Right renal cortex interstitium (tissue), 3 donors: ENCODE measurements around the gene CROCC. TPM values are rescaled to one million over a fixed set of nuclear protein-coding genes. Genes with fewer than 3 reads are reported as not detected.
"Not testable (repeated sequence)": the region's sequence is repeated elsewhere in the genome, so short reads cannot be mapped to it uniquely, and the experiment has no call there.

Experiments used
- DNase-seq, 3 donors: peaks; one replicate each; pipeline ENCODE4 v3.0.0-alpha.2; 2013; ENCODE audit warnings: low read depth in 3 of 3, low spot score in 2 of 3
- polyA plus RNA-seq, 3 donors: library from polyadenylated mRNA; unstranded; fragments of 120-200 nt; gene quantifications; one replicate each; pipeline ENCODE4 v1.2.1, GENCODE V29; 2013; ENCODE audit not compliant: insufficient read length in 3 of 3

Gene CROCC
- polyA plus RNA-seq, result 10 to 100 TPM; 21.4 to 27.8 (median 25.0) TPM

GRCh38 chr1:16921391-16922185 lies at the start of gene CROCC:
TSS of gene CROCC (plus strand) at chr1:16921931. CDS start at chr1:16922019, 88 bp downstream.
- DNase-seq, result peak in 2 of 3 donors; percentile 58 to 75

- not testable (repeated sequence) for DNase-seq
Measured at GRCh38 chr1:16872152-16873075, 49.3 kb upstream of the CROCC start.

GRCh38 chr1:16873076-16873879 lies 48.5 kb upstream of the CROCC start:
- DNase-seq, result not testable (repeated sequence)

GRCh38 chr1:16874968-16875765 lies 46.6 kb upstream of the CROCC start:
- DNase-seq, result not testable (repeated sequence)

- not testable (repeated sequence) for DNase-seq
Measured at GRCh38 chr1:16881742-16882141, 40.0 kb upstream of the CROCC start.

- DNase-seq, result no peak
Measured at GRCh38 chr1:16882986-16883385, 38.7 kb upstream of the CROCC start.

GRCh38 chr1:16884487-16884886 lies 37.2 kb upstream of the CROCC start:
- DNase-seq, result not testable (repeated sequence)

GRCh38 chr1:16886860-16887605 lies 34.7 kb upstream of the CROCC start:
- DNase-seq, result no peak

GRCh38 chr1:16888860-16889816 lies 32.6 kb upstream of the CROCC start:
- peak in 2 of 3 donors; percentile 69 to 81 for DNase-seq

- not testable (repeated sequence) for DNase-seq
Measured at GRCh38 chr1:16890539-16891021, 31.2 kb upstream of the CROCC start.

GRCh38 chr1:16891057-16891456 lies 30.7 kb upstream of the CROCC start:
- not testable (repeated sequence) for DNase-seq

GRCh38 chr1:16892978-16893525 lies 28.7 kb upstream of the CROCC start:
- DNase-seq, result not testable (repeated sequence)

- DNase-seq, result not testable (repeated sequence)
Measured at GRCh38 chr1:16893796-16894195, 27.9 kb upstream of the CROCC start.

- not testable (repeated sequence) for DNase-seq
Measured at GRCh38 chr1:16894338-16894737, 27.4 kb upstream of the CROCC start.

GRCh38 chr1:16895233-16895597 lies 26.5 kb upstream of the CROCC start:
- DNase-seq, result not testable (repeated sequence)

- peak; percentile 92 to 99 (median 96) for DNase-seq
Measured at GRCh38 chr1:16895598-16896315, 26.0 kb upstream of the CROCC start, which contains the start of gene RNU1-2. TSS of gene RNU1-2 (plus strand) at chr1:16895980.
